ENCODE data around the gene SKI.
A peak's percentile ranks its signal among the peaks of the same experiment; 100 is the strongest.

SKI gene

GRCh38 chr1:2349806-2350205 lies 121.7 kb downstream of the SKI start:
- H3K36me3 ChIP-seq (ENCODE audit: control insufficient read depth in 2 of 2, insufficient read depth in 2 of 2, low read length in 2 of 2) = no peaks in the 10 kb centered on the region
- no peaks in the 10 kb centered on the region for H3K9me3 ChIP-seq (ENCODE audit: control insufficient read depth in 2 of 2, low read length in 2 of 2)
- peaks cover 9% of the 10 kb centered on the region for H3K4me1 ChIP-seq (ENCODE audit: control insufficient read depth, insufficient read depth, low read length)
- H3K9ac ChIP-seq (ENCODE audit: low read length in 2 of 2) = no peak overlapping the region
- no peak overlapping the region for H3K4me3 ChIP-seq (ENCODE audit: low read length in 2 of 2)
- no peaks in the 10 kb centered on the region for H3K27me3 ChIP-seq (ENCODE audit: control insufficient read depth in 1 of 2, insufficient read depth in 2 of 2, low read length in 2 of 2)
- no peak overlapping the region for H3K27ac ChIP-seq (ENCODE audit: low read length)

- no peak overlapping the region for H3K4me3 ChIP-seq (ENCODE audit: low read length in 2 of 2)
- H3K4me1 ChIP-seq (ENCODE audit: control insufficient read depth, insufficient read depth, low read length) = peaks cover 15% of the 10 kb centered on the region
- H3K36me3 ChIP-seq (ENCODE audit: control insufficient read depth in 2 of 2, insufficient read depth in 2 of 2, low read length in 2 of 2) = no peaks in the 10 kb centered on the region
- no peaks in the 10 kb centered on the region for H3K9me3 ChIP-seq (ENCODE audit: control insufficient read depth in 2 of 2, low read length in 2 of 2)
- H3K9ac ChIP-seq (ENCODE audit: low read length in 2 of 2) = no peak overlapping the region
- no peak overlapping the region for H3K27ac ChIP-seq (ENCODE audit: low read length)
- H3K27me3 ChIP-seq (ENCODE audit: control insufficient read depth in 1 of 2, insufficient read depth in 2 of 2, low read length in 2 of 2) = no peaks in the 10 kb centered on the region
These were observed 122.4 kb downstream of the SKI start for GRCh38 chr1:2350501-2350900.

GRCh38 chr1:2350911-2351655 lies 123.0 kb downstream of the SKI start:
- H3K9ac ChIP-seq (ENCODE audit: low read length in 2 of 2) = no peak overlapping the region
- H3K9me3 ChIP-seq (ENCODE audit: control insufficient read depth in 2 of 2, low read length in 2 of 2) = no peaks in the 10 kb centered on the region
- H3K27me3 ChIP-seq (ENCODE audit: control insufficient read depth in 1 of 2, insufficient read depth in 2 of 2, low read length in 2 of 2) = no peaks in the 10 kb centered on the region
- no peaks in the 10 kb centered on the region for H3K36me3 ChIP-seq (ENCODE audit: control insufficient read depth in 2 of 2, insufficient read depth in 2 of 2, low read length in 2 of 2)
- no peak overlapping the region for H3K27ac ChIP-seq (ENCODE audit: low read length)
- H3K4me1 ChIP-seq (ENCODE audit: control insufficient read depth, insufficient read depth, low read length) = peaks cover 18% of the 10 kb centered on the region
- no peak overlapping the region for H3K4me3 ChIP-seq (ENCODE audit: low read length in 2 of 2)

GRCh38 chr1:2351723-2352122 lies 123.6 kb downstream of the SKI start:
- Histone ChIP-seq H3K4me1 (ENCODE audit: control insufficient read depth, insufficient read depth, low read length) (peaks cover 18% of the 10 kb centered on the region), H3K4me3 (ENCODE audit: low read length in 2 of 2) (no peak overlapping the region), H3K36me3 (ENCODE audit: control insufficient read depth in 2 of 2, insufficient read depth in 2 of 2, low read length in 2 of 2) (no peaks in the 10 kb centered on the region), H3K9me3 (ENCODE audit: control insufficient read depth in 2 of 2, low read length in 2 of 2) (no peaks in the 10 kb centered on the region), H3K27me3 (ENCODE audit: control insufficient read depth in 1 of 2, insufficient read depth in 2 of 2, low read length in 2 of 2) (no peaks in the 10 kb centered on the region), H3K9ac (ENCODE audit: low read length in 2 of 2) (no peak overlapping the region), H3K27ac (ENCODE audit: low read length) (no peak overlapping the region)

DNA sequence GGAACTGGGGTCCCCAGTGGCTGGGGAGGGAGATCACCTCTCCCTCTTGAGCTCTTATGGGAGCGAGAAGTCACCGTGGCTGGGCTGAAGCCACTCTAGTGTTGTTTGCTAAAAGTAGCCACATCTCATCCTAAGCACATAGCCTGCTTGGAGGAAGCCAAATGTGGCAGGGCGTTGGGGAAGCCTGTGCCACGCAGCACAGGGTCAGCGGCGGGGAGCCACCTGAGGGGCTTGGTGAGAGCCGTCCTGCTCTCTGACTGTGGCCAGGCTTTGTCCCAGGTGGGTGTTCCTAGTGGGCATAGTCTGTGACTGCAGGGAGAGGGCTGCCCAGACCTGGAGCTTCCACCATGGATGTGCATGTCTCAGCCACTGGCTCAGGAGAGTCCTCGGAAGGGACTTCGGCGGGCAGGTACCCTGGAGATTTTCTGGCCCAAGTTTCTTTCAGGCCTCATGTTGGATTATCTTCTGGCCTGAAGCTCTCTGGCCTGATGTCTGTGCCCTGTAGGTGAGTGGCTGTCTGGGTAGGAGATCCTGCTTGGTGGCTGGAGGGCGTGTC lies 124.3 kb downstream of the SKI start:
- H3K27me3 ChIP-seq (ENCODE audit: control insufficient read depth in 1 of 2, insufficient read depth in 2 of 2, low read length in 2 of 2) = no peaks in the 10 kb centered on the region
- no peak overlapping the region for H3K4me3 ChIP-seq (ENCODE audit: low read length in 2 of 2)
- no peak overlapping the region for H3K27ac ChIP-seq (ENCODE audit: low read length)
- no peaks in the 10 kb centered on the region for H3K36me3 ChIP-seq (ENCODE audit: control insufficient read depth in 2 of 2, insufficient read depth in 2 of 2, low read length in 2 of 2)
- H3K4me1 ChIP-seq (ENCODE audit: control insufficient read depth, insufficient read depth, low read length) = peaks cover 18% of the 10 kb centered on the region
- H3K9me3 ChIP-seq (ENCODE audit: control insufficient read depth in 2 of 2, low read length in 2 of 2) = no peaks in the 10 kb centered on the region
- no peak overlapping the region for H3K9ac ChIP-seq (ENCODE audit: low read length in 2 of 2)

DNA sequence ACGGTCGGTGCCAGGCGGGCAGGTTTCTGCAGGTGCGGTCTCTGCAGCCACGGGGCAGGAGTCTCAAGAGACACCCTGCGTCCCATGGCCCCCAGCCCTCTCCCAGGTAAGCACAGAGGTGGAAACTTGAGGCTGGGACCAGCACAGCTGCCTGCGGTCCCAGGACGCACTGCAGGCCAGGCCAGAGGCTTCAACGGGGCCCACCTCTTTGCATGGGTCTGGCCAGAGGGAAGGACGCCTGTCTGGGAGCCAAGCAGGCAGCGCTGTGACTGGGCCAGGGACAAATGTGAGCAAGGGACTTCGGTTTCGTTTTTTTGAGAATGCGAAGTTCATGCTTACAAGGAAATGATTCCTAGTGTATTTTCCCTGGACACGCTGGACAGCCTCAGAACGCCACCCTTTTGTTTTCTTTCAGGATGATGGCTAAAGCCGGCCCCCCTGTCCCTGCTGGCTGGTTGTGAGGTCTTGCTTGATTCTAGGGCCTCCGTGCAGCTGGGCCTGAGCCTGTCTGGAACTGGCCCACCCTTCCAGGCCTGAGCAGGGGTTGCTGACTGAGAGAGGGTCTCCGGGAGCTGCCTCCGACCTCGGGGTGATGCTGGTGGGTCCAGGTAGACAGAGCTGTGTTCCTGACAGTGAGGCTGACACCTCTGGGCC lies 124.9 kb downstream of the SKI start:
- Histone ChIP-seq H3K4me1 (ENCODE audit: control insufficient read depth, insufficient read depth, low read length) (peaks cover 18% of the 10 kb centered on the region), H3K27ac (ENCODE audit: low read length) (peak overlapping the region; percentile 37), H3K9me3 (ENCODE audit: control insufficient read depth in 2 of 2, low read length in 2 of 2) (no peaks in the 10 kb centered on the region), H3K27me3 (ENCODE audit: control insufficient read depth in 1 of 2, insufficient read depth in 2 of 2, low read length in 2 of 2) (no peaks in the 10 kb centered on the region), H3K36me3 (ENCODE audit: control insufficient read depth in 2 of 2, insufficient read depth in 2 of 2, low read length in 2 of 2) (no peaks in the 10 kb centered on the region), H3K4me3 (ENCODE audit: low read length in 2 of 2) (no peak overlapping the region), H3K9ac (ENCODE audit: low read length in 2 of 2) (peak overlapping the region in 1 of 2 donors; percentile 51)

GRCh38 chr1:2353551-2354438 lies 125.7 kb downstream of the SKI start:
- Histone ChIP-seq H3K4me3 (ENCODE audit: low read length in 2 of 2) (no peak overlapping the region), H3K4me1 (ENCODE audit: control insufficient read depth, insufficient read depth, low read length) (peaks cover 18% of the 10 kb centered on the region), H3K36me3 (ENCODE audit: control insufficient read depth in 2 of 2, insufficient read depth in 2 of 2, low read length in 2 of 2) (no peaks in the 10 kb centered on the region), H3K9me3 (ENCODE audit: control insufficient read depth in 2 of 2, low read length in 2 of 2) (no peaks in the 10 kb centered on the region), H3K9ac (ENCODE audit: low read length in 2 of 2) (peak overlapping the region in 1 of 2 donors; percentile 51), H3K27me3 (ENCODE audit: control insufficient read depth in 1 of 2, insufficient read depth in 2 of 2, low read length in 2 of 2) (no peaks in the 10 kb centered on the region), H3K27ac (ENCODE audit: low read length) (peak overlapping the region; percentile 37)

DNA sequence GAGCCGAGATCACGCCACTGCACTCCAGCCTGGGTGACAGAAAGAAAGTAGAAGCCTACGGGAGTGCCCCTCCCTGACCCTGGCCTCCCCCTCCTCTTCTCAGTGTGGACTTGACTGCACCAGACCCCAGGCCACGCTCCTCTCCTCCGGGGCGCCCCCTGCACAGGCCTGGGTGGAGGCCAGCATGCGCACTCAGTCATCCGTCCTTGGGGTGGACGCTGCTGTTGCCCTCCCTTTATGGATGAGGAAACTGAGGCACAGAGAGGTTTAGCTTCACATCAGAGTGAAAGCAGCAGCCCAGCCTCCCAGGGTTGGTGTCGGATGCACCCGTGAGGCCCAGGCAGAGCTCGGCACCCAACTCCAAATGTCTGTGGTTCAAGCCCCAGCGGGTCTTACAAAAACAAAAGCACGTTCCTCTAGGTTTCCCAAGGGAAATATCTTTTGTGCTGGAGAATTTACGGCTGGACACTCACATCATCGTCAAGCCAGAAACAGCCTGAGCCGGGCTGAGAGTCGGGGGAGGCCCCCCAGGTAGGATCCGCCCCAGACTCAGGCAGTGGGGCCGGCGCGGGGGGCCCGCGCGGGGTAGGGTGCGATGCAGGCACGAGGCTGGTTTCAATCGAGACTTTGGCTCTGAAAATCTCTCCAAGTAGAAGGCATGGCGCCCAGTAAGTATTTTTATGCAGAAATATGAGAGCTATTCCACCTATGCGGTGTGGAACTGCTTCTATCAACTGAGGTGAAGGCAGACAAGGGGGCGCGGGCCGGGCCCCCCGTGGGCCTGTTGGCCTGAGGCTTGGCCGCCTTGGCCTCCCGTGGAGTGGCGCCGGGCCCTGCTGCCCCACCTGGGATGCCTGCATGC lies 126.6 kb downstream of the SKI start:
- no peak overlapping the region for H3K9ac ChIP-seq (ENCODE audit: low read length in 2 of 2)
- H3K9me3 ChIP-seq (ENCODE audit: control insufficient read depth in 2 of 2, low read length in 2 of 2) = no peaks in the 10 kb centered on the region
- H3K27me3 ChIP-seq (ENCODE audit: control insufficient read depth in 1 of 2, insufficient read depth in 2 of 2, low read length in 2 of 2) = no peaks in the 10 kb centered on the region
- H3K4me1 ChIP-seq (ENCODE audit: control insufficient read depth, insufficient read depth, low read length) = peaks cover 18% of the 10 kb centered on the region
- no peak overlapping the region for H3K4me3 ChIP-seq (ENCODE audit: low read length in 2 of 2)
- no peak overlapping the region for H3K27ac ChIP-seq (ENCODE audit: low read length)
- H3K36me3 ChIP-seq (ENCODE audit: control insufficient read depth in 2 of 2, insufficient read depth in 2 of 2, low read length in 2 of 2) = no peaks in the 10 kb centered on the region

- Histone ChIP-seq H3K9ac (ENCODE audit: low read length in 2 of 2) (no peak overlapping the region), H3K4me1 (ENCODE audit: control insufficient read depth, insufficient read depth, low read length) (peaks cover 23% of the 10 kb centered on the region), H3K4me3 (ENCODE audit: low read length in 2 of 2) (no peak overlapping the region), H3K9me3 (ENCODE audit: control insufficient read depth in 2 of 2, low read length in 2 of 2) (no peaks in the 10 kb centered on the region), H3K36me3 (ENCODE audit: control insufficient read depth in 2 of 2, insufficient read depth in 2 of 2, low read length in 2 of 2) (no peaks in the 10 kb centered on the region), H3K27me3 (ENCODE audit: control insufficient read depth in 1 of 2, insufficient read depth in 2 of 2, low read length in 2 of 2) (no peaks in the 10 kb centered on the region), H3K27ac (ENCODE audit: low read length) (no peak overlapping the region)
These were observed 127.5 kb downstream of the SKI start for GRCh38 chr1:2355373-2356261.
